K562 (cell line): Measurements from ENCODE around the gene PPP1R37. TPM values are rescaled to one million over a fixed set of nuclear protein-coding genes. Genes with fewer than 3 reads are reported as not detected.

Source experiments
- ATAC-seq: fragments of 200-7000 bp; cut with Tn5 transposase; 3 replicates; pipeline ENCODE4 v1.9.1; 2020; ENCODE audit warnings: moderate library complexity
- BruUV-seq: library from RNA; stranded (reverse); fragments of 400-500 nt; replicated peaks from 2 replicates; lab custom pipeline; 2021; lab: Mats Ljungman, UMichigan
- CTCF ChIA-PET: fragments of 300-600 bp; formaldehyde crosslinking; extraction: SDS; loops from one replicate; lab custom pipeline; 2021; ENCODE audit warnings: low intra/inter-chr PET ratio; lab: Yijun Ruan, JAX
- POLR2A ChIA-PET: fragments of 300-600, 350-650 bp; sonication (Branson Sonifier 250); formaldehyde crosslinking; extraction: SDS; loops from one replicate; lab custom pipeline; 2021; ENCODE audit warnings: antibody characterized with exemption, inconsistent platforms; lab: Yijun Ruan, JAX
- DNase-seq, 4 experiments: peaks; one replicate each; pipeline versions ENCODE4 v3.0.0 to v3.0.0-alpha.2; 2011 to 2018; ENCODE audit warnings: low spot score in 3 of 4, mixed read lengths in 3 of 4; ENCODE audit errors: extremely low read depth in 1 of 4
- FAIRE-seq: peaks from 2 replicates; lab custom pipeline; 2011; peaks lifted over from hg19 to GRCh38; lab: Jason Lieb, UNC
- H2AFZ ChIP-seq: 2 replicates; pipeline ENCODE4 v1.6.0; 2011; ENCODE audit warnings: low read depth, low read length, control low read depth, inconsistent platforms
- H3K27ac ChIP-seq: fragments of 200-600 bp; 3 replicates; pipeline ENCODE4 v1.8.0; 2011; ENCODE audit warnings: low read depth, mild to moderate bottlenecking, control low read depth, inconsistent platforms, low read length, moderate library complexity, mixed read lengths; ENCODE audit errors: extremely low read depth
- H3K27me3 ChIP-seq, 2 experiments: fragments of 300-600 bp in 1 of 2; 2 replicates in 1 of 2; 3 replicates in 1 of 2; pipeline versions ENCODE4 v1.6.0 to v1.8.0; 2011; ENCODE audit warnings: inconsistent platforms in 2 of 2, low read length in 2 of 2, mild to moderate bottlenecking in 1 of 2, mixed read lengths in 1 of 2, moderate library complexity in 1 of 2; ENCODE audit not compliant: control insufficient read depth in 2 of 2, insufficient read depth in 2 of 2
- H3K36me3 ChIP-seq: fragments of 300-600 bp; 3 replicates; pipeline ENCODE4 v1.8.0; 2011; ENCODE audit warnings: mild to moderate bottlenecking, low read length, inconsistent platforms; ENCODE audit not compliant: control insufficient read depth, insufficient read depth
- H3K4me1 ChIP-seq, 2 experiments: fragments of 200-600 bp in 1 of 2; replicated peaks in 1 of 2; 2 replicates in 1 of 2; 3 replicates in 1 of 2; pipeline versions ENCODE4 v1.5.1 to v1.8.0; 2011; ENCODE audit warnings: inconsistent platforms in 2 of 2, low read length in 2 of 2, mild to moderate bottlenecking in 1 of 2, mixed read lengths in 1 of 2, moderate library complexity in 1 of 2; ENCODE audit not compliant: control insufficient read depth in 2 of 2, insufficient read depth in 2 of 2
- H3K4me2 ChIP-seq: 2 replicates; pipeline ENCODE4 v1.6.1; 2011; ENCODE audit warnings: low read length, control low read depth, inconsistent platforms, mixed read lengths; ENCODE audit not compliant: insufficient read depth
- H3K4me3 ChIP-seq: fragments of 200-600 bp; sonication (generic), shearing (Covaris generic); 2 replicates; pipeline ENCODE4 v1.5.1; 2016; ENCODE audit warnings: control low read depth, inconsistent platforms
- H3K79me2 ChIP-seq: fragments of 200-600 bp; 3 replicates; pipeline ENCODE4 v1.8.0; 2011; ENCODE audit warnings: low read length, inconsistent platforms; ENCODE audit not compliant: control insufficient read depth, insufficient read depth
- H3K9ac ChIP-seq, 2 experiments: 2 replicates each; pipeline versions ENCODE4 v1.6.0 to v1.6.1; 2011; ENCODE audit warnings: low read depth in 2 of 2, low read length in 2 of 2, control low read depth in 1 of 2, inconsistent platforms in 1 of 2, mild to moderate bottlenecking in 1 of 2, mixed read lengths in 1 of 2; ENCODE audit not compliant: insufficient read depth in 1 of 2
- H3K9me1 ChIP-seq: one replicate; pipeline ENCODE4 v1.6.0; 2011; ENCODE audit warnings: inconsistent platforms, mild to moderate bottlenecking, low read length, moderate library complexity; ENCODE audit not compliant: control insufficient read depth, insufficient read depth
- H3K9me3 ChIP-seq: replicated peaks from 2 replicates; pipeline ENCODE4 v1.5.1; 2011; ENCODE audit warnings: low read depth, low read length, inconsistent platforms; ENCODE audit not compliant: control insufficient read depth, insufficient read depth
- H4K20me1 ChIP-seq: replicated peaks from 2 replicates; pipeline ENCODE4 v1.6.1; 2011; ENCODE audit warnings: low read length, inconsistent platforms, mixed read lengths; ENCODE audit not compliant: control insufficient read depth, insufficient read depth
- CXXC5 ChIP-seq: fragments of 250-450 bp; sonication (Bioruptor Pico); IDR thresholded peaks from 2 replicates; pipeline ENCODE4 v1.8.0; 2022; ENCODE audit warnings: inconsistent platforms, mild to moderate bottlenecking, moderate library complexity
- ELF2 ChIP-seq: fragments of 250-450 bp; sonication (Bioruptor Pico); IDR thresholded peaks from 2 replicates; pipeline ENCODE4 v1.5.0; 2021; ENCODE audit warnings: mild to moderate bottlenecking
- FOXM1 ChIP-seq, 2 experiments: fragments of 450-650 bp in 1 of 2; sonication (generic) in 1 of 2; formaldehyde crosslinking in 1 of 2; IDR thresholded peaks; 2 replicates each; pipeline versions ENCODE4 v1.6.1 to v1.9.0; 2017 to 2022; ENCODE audit warnings: low read depth in 2 of 2, mild to moderate bottlenecking in 2 of 2, missing genetic modification reagents in 1 of 2, moderate library complexity in 1 of 2
- HDAC6 ChIP-seq: IDR thresholded peaks from 2 replicates; pipeline ENCODE4 v1.6.1; 2012; ENCODE audit warnings: low read depth, mild to moderate bottlenecking, control low read depth, inconsistent platforms, low read length, moderate library complexity
- MBD2 ChIP-seq: sonication (generic); IDR thresholded peaks from 2 replicates; pipeline ENCODE4 v1.6.1; 2016; ENCODE audit warnings: low read depth, borderline replicate concordance
- VEZF1 ChIP-seq: fragments of 200-800 bp; sonication (Bioruptor generic); IDR thresholded peaks from 2 replicates; pipeline ENCODE4 v1.6.1; 2017; ENCODE audit warnings: missing genetic modification characterization, missing compliant biosample characterization
- WGBS: fragments of 100-300 bp; shearing (Covaris generic); methylation state at CpG from one replicate; pipeline ENCODE4 v1.1.6; 2016; ENCODE audit warnings: low coverage, mixed read lengths; ENCODE audit not compliant: insufficient coverage; ENCODE audit errors: missing lambda C conversion rate; 5-methylcytosine and 5-hydroxymethylcytosine counted together
- in situ Hi-C: fragments of 300-500 bp; cut with MboI; formaldehyde crosslinking; loops from 4 replicates; pipeline ENCODE4 v1.15.0; 2018; ENCODE audit warnings: inconsistent platforms, mixed read lengths
- intact Hi-C: fragments of 100-400 bp; cut with micrococcal nuclease; formaldehyde crosslinking; loops from 2 replicates; pipeline ENCODE4 v1.14.2; 2022
- polyA plus RNA-seq, 8 experiments: library from polyadenylated mRNA; depleted of rRNA in 4 of 8; stranded (reverse) in 5 of 8; unstranded in 3 of 8; fragments of >200 nt; fragmentation: Nextera tagmentation in 2 of 8; fragmentation: Illumina TruSeq in 1 of 8; extraction: Ambion mirVana in 2 of 8; extraction: Trizol in 1 of 8; gene quantifications; 2 replicates each; pipeline versions ENCODE4 v1.2.1 to v1.2.3, GENCODE V29; 2011 to 2014; ENCODE audit warnings: inconsistent platforms in 1 of 8, missing spikeins in 1 of 8
- total RNA-seq, 7 experiments: library from RNA; depleted of rRNA in 6 of 7; stranded (reverse); fragments of >200 nt in 6 of 7; fragmentation: Illumina TruSeq in 2 of 7; extraction: Trizol in 2 of 7; gene quantifications; 2 replicates each; pipeline versions ENCODE4 v1.2.1 to v1.2.3, GENCODE V29; 2011 to 2021; ENCODE audit warnings: low replicate concordance in 1 of 7
- TF ChIP-seq, protein P1 (sequence below): IDR thresholded peaks from 2 replicates; pipeline ENCODE4 v1.6.1; 2012; ENCODE audit warnings: low read depth, low read length, improper control_type of control experiment, borderline replicate concordance
- TF ChIP-seq, protein P2 (sequence below): sonication (generic); formaldehyde crosslinking; IDR thresholded peaks from 2 replicates; pipeline ENCODE4 v1.9.0; 2022; ENCODE audit warnings: mild to moderate bottlenecking, missing genetic modification reagents
- TF ChIP-seq, protein P3 (sequence below): fragments of 450-650 bp; formaldehyde crosslinking; IDR thresholded peaks from 2 replicates; pipeline ENCODE4 v1.4.0; 2020; ENCODE audit warnings: mild to moderate bottlenecking, mixed read lengths

PPP1R37 gene
- total and polyA plus RNA-seq, 9 of the 15 experiments (the other 6 are each of a cell fraction or from before 2014, with no cell fraction given): 0.04 to 20.3 (median 7.3) TPM

- TF ChIP-seq FOXM1 (IDR thresholded peaks at IDR 0.05; ENCODE audit: low read depth) (0 out of 2 replicates have a peak, but pooled peaks have one; percentile 36), FOXM1 (CRISPR knock-in tag; IDR thresholded peaks at IDR 0.05; ENCODE audit: low read depth) (no peak), CXXC5 (CRISPR knock-in tag) (peak; percentile 19; the same call in 1 of the 2 replicates), MBD2 (no peak)
- TF ChIP-seq, protein P1, sequence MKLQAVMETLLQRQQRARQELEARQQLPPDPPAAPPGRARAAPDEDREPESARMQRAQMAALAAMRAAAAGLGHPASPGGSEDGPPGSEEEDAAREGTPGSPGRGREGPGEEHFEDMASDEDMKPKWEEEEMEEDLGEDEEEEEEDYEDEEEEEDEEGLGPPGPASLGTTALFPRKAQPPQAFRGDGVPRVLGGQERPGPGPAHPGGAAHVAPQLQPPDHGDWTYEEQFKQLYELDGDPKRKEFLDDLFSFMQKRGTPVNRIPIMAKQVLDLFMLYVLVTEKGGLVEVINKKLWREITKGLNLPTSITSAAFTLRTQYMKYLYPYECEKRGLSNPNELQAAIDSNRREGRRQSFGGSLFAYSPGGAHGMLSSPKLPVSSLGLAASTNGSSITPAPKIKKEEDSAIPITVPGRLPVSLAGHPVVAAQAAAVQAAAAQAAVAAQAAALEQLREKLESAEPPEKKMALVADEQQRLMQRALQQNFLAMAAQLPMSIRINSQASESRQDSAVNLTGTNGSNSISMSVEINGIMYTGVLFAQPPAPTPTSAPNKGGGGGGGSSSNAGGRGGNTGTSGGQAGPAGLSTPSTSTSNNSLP: 0 out of 2 replicates have a peak, but pooled peaks have one; percentile 27
These were observed 78.2 kb downstream of the PPP1R37 start (continued) for GRCh38 chr19:45171211-45171623.

- Histone ChIP-seq H3K9ac (peak overlapping the region in 1 of 2 experiments; percentile 84; a peak in 2 of 4 replicates), H3K4me2 (no peak overlapping the region), H3K9me1 (no peaks in the 10 kb centered on the region), H3K4me1 (peaks cover 41 to 45% of the 10 kb centered on the region in 2 experiments), H3K4me3 (no peak overlapping the region), H3K9me3 (no peaks in the 10 kb centered on the region), H3K79me2 (peaks cover 17% of the 10 kb centered on the region; the same call in 2 of the 3 replicates), H2AFZ (no peak overlapping the region), H3K27me3 (no peaks in the 10 kb centered on the region), H3K36me3 (no peaks in the 10 kb centered on the region), H3K27ac (no peak overlapping the region), H4K20me1 (peaks cover 4% of the 10 kb centered on the region; the same call in 1 of the 2 replicates)
- peak; percentile 20 for ATAC-seq
- no peak for DNase-seq
- in situ Hi-C loops (no loop called here), intact Hi-C loops (no loop called here)
- 65% methylated on average over 3 of the region's 4 CpGs for WGBS
- POLR2A ChIA-PET: interaction anchor here (0.6 to 2.2 kb wide), 7 partner anchors 8 to 305 kb away, joined by 3 to 8 read pairs (median 3); no protein-coding TSS in a partner anchor
- TF ChIP-seq VEZF1 (peak; percentile 3; the same call in 1 of the 2 replicates), ELF2 (CRISPR knock-in tag) (no peak), HDAC6 (no peak)
- TF ChIP-seq, protein P2, sequence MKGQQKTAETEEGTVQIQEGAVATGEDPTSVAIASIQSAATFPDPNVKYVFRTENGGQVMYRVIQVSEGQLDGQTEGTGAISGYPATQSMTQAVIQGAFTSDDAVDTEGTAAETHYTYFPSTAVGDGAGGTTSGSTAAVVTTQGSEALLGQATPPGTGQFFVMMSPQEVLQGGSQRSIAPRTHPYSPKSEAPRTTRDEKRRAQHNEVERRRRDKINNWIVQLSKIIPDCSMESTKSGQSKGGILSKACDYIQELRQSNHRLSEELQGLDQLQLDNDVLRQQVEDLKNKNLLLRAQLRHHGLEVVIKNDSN (CRISPR knock-in tag): no peak
- TF ChIP-seq, protein P3, sequence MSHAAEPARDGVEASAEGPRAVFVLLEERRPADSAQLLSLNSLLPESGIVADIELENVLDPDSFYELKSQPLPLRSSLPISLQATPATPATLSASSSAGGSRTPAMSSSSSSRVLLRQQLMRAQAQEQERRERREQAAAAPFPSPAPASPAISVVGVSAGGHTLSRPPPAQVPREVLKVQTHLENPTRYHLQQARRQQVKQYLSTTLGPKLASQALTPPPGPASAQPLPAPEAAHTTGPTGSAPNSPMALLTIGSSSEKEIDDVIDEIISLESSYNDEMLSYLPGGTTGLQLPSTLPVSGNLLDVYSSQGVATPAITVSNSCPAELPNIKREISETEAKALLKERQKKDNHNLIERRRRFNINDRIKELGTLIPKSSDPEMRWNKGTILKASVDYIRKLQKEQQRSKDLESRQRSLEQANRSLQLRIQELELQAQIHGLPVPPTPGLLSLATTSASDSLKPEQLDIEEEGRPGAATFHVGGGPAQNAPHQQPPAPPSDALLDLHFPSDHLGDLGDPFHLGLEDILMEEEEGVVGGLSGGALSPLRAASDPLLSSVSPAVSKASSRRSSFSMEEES (CRISPR knock-in tag): no peak
- no peak for FAIRE-seq
- CTCF ChIA-PET: no interaction called here
- no TSS peak for BruUV-seq
These were observed 79.2 kb downstream of the PPP1R37 start for GRCh38 chr19:45172173-45172572.
